GM12878 (cell line): ENCODE data around the gene DUSP12. TPM values are rescaled to one million over a fixed set of nuclear protein-coding genes. Genes with fewer than 3 reads are reported as not detected.
A peak's percentile ranks its signal among the peaks of the same experiment; 100 is the strongest.

Experiments
- KAT2A ChIP-seq: conservative IDR thresholded peaks from 2 replicates; pipeline ENCODE4 v1.6.1; 2011; ENCODE audit warnings: low read depth, low read length; ENCODE audit not compliant: control insufficient read depth
- SMAD1 ChIP-seq: fragments of 450-650 bp; IDR thresholded peaks from 2 replicates; pipeline ENCODE4 v1.6.1; 2018; ENCODE audit warnings: mild to moderate bottlenecking, low read depth; ENCODE audit not compliant: partially characterized antibody
- ZNF217 ChIP-seq: fragments of 450-650 bp; IDR thresholded peaks from 2 replicates; pipeline ENCODE4 v1.6.1; 2017; ENCODE audit warnings: antibody characterized with exemption, mild to moderate bottlenecking
- polyA plus RNA-seq, 11 experiments: library from polyadenylated mRNA; depleted of rRNA in 4 of 11; unstranded in 6 of 11; stranded (reverse) in 5 of 11; fragments of >200 nt; fragmentation: Nextera tagmentation in 4 of 11; fragmentation: Illumina TruSeq in 1 of 11; extraction: Ambion mirVana in 4 of 11; extraction: Trizol in 1 of 11; gene quantifications; 1 replicate in 1 of 11; 2 replicates in 10 of 11; pipeline versions ENCODE4 v1.2.1 to v1.2.3, GENCODE V29; 2011 to 2016; ENCODE audit warnings: inconsistent platforms in 2 of 11, missing spikeins in 2 of 11, low read depth in 1 of 11
- total RNA-seq, 4 experiments: library from RNA; depleted of rRNA in 3 of 4; stranded (reverse); fragments of >200 nt in 3 of 4; fragmentation: Illumina TruSeq in 1 of 4; extraction: Trizol in 1 of 4; gene quantifications; 2 replicates each; pipeline versions ENCODE4 v1.2.1 to v1.2.3, GENCODE V29; 2013 to 2021
- TF ChIP-seq, protein P1 (sequence below), 3 experiments: IDR thresholded peaks in 2 of 3; conservative IDR thresholded peaks in 1 of 3; 2 replicates each; pipeline ENCODE4 v1.5.1; 2011; ENCODE audit warnings: low read depth in 3 of 3, low read length in 3 of 3, mild to moderate bottlenecking in 3 of 3, control low read depth in 2 of 3, moderate library complexity in 2 of 3, inconsistent platforms in 1 of 3, mixed read lengths in 1 of 3; ENCODE audit not compliant: control insufficient read depth in 2 of 3, insufficient read depth in 1 of 3; ENCODE audit errors: extremely low read depth in 1 of 3
- TF ChIP-seq, protein P2 (sequence below): fragments of 450-650 bp; IDR thresholded peaks from 2 replicates; pipeline ENCODE4 v1.6.1; 2017; ENCODE audit warnings: low read depth, mild to moderate bottlenecking, moderate library complexity
- TF ChIP-seq, protein P3 (sequence below): fragments of 450-650 bp; formaldehyde crosslinking; IDR thresholded peaks from 2 replicates; pipeline ENCODE4 v1.5.0; 2022; ENCODE audit warnings: mild to moderate bottlenecking, missing genetic modification characterization
- TF ChIP-seq, protein P4 (sequence below): IDR thresholded peaks from 2 replicates; pipeline ENCODE4 v1.6.1; 2011; ENCODE audit warnings: low read depth, mild to moderate bottlenecking, low read length, moderate library complexity, borderline replicate concordance; ENCODE audit errors: extremely low read depth

DUSP12 gene
- total and polyA plus RNA-seq, 10 of the 15 experiments (the other 5 are each of a cell fraction or from before 2014, with no cell fraction given): 7.0 to 51.5 (median 35.4) TPM

DNA sequence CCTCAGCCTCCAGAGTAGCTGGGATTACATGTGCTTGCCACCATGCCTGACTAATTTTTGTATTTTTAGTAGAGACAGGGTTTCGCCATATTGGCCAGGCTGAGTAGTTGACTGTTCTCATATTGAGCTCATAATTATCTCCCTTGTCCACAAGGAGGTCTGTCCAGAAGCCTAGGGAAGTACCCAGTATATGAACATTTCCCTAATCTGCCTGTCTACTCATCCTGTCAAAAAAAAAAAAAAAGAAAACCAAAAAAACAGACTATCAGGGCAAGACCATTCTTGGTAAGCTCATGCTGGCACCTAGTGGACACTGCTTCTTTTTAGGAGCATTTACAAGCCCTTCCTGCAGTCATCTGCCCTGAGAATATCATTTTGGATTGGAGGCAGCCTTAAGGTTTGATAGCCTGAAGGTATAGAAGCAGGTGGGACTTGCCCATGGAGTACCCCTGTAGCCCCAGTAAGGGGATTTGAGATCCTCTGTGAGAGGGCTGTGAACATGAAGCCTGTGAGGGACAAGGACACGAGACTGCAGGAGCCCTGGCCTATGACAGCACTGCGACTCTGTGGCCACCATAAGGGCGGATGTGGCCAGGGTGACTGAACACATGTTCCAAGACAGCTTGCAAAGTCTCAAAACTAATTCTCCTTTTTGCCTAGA lies 10.8 kb upstream of the DUSP12 start (continued):
- TF ChIP-seq, protein P1, sequence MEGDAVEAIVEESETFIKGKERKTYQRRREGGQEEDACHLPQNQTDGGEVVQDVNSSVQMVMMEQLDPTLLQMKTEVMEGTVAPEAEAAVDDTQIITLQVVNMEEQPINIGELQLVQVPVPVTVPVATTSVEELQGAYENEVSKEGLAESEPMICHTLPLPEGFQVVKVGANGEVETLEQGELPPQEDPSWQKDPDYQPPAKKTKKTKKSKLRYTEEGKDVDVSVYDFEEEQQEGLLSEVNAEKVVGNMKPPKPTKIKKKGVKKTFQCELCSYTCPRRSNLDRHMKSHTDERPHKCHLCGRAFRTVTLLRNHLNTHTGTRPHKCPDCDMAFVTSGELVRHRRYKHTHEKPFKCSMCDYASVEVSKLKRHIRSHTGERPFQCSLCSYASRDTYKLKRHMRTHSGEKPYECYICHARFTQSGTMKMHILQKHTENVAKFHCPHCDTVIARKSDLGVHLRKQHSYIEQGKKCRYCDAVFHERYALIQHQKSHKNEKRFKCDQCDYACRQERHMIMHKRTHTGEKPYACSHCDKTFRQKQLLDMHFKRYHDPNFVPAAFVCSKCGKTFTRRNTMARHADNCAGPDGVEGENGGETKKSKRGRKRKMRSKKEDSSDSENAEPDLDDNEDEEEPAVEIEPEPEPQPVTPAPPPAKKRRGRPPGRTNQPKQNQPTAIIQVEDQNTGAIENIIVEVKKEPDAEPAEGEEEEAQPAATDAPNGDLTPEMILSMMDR (IDR thresholded peaks at IDR 0.05 in 2 of 3, conservative IDR thresholded peaks at IDR 0.05 in 1 of 3; ENCODE audit: control insufficient read depth in 2 of 3, extremely low read depth in 1 of 3, insufficient read depth in 1 of 3, low read depth in 3 of 3, low read length in 3 of 3): peak; percentile 57 to 83 (median 78)
- TF ChIP-seq, protein P2, sequence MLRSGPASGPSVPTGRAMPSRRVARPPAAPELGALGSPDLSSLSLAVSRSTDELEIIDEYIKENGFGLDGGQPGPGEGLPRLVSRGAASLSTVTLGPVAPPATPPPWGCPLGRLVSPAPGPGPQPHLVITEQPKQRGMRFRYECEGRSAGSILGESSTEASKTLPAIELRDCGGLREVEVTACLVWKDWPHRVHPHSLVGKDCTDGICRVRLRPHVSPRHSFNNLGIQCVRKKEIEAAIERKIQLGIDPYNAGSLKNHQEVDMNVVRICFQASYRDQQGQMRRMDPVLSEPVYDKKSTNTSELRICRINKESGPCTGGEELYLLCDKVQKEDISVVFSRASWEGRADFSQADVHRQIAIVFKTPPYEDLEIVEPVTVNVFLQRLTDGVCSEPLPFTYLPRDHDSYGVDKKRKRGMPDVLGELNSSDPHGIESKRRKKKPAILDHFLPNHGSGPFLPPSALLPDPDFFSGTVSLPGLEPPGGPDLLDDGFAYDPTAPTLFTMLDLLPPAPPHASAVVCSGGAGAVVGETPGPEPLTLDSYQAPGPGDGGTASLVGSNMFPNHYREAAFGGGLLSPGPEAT: peak; percentile 85
- TF ChIP-seq, protein P3, sequence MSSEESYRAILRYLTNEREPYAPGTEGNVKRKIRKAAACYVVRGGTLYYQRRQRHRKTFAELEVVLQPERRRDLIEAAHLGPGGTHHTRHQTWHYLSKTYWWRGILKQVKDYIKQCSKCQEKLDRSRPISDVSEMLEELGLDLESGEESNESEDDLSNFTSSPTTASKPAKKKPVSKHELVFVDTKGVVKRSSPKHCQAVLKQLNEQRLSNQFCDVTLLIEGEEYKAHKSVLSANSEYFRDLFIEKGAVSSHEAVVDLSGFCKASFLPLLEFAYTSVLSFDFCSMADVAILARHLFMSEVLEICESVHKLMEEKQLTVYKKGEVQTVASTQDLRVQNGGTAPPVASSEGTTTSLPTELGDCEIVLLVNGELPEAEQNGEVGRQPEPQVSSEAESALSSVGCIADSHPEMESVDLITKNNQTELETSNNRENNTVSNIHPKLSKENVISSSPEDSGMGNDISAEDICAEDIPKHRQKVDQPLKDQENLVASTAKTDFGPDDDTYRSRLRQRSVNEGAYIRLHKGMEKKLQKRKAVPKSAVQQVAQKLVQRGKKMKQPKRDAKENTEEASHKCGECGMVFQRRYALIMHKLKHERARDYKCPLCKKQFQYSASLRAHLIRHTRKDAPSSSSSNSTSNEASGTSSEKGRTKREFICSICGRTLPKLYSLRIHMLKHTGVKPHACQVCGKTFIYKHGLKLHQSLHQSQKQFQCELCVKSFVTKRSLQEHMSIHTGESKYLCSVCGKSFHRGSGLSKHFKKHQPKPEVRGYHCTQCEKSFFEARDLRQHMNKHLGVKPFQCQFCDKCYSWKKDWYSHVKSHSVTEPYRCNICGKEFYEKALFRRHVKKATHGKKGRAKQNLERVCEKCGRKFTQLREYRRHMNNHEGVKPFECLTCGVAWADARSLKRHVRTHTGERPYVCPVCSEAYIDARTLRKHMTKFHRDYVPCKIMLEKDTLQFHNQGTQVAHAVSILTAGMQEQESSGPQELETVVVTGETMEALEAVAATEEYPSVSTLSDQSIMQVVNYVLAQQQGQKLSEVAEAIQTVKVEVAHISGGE: no peak
- TF ChIP-seq ZNF217: no peak
- TF ChIP-seq SMAD1: no peak
- no peak for TF ChIP-seq KAT2A
- TF ChIP-seq, protein P4, sequence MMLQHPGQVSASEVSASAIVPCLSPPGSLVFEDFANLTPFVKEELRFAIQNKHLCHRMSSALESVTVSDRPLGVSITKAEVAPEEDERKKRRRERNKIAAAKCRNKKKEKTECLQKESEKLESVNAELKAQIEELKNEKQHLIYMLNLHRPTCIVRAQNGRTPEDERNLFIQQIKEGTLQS: no peak
